NCI-H146 (cell line): Measurements from ENCODE around the gene RND3.

Experiments used
- DNase-seq: peaks from one replicate; lab custom pipeline; 2025; lab: John Stamatoyannopoulos, UW

Gene RND3

GRCh38 chr2:150494234-150494945 is 6.9 kb upstream of the RND3 start:
- DNase-seq: no peak

- DNase-seq: no peak
Measured at GRCh38 chr2:150491943-150492342, 4.5 kb upstream of the RND3 start.

- no peak for DNase-seq
Measured at GRCh38 chr2:150491430-150491829, 4.0 kb upstream of the RND3 start.

GRCh38 chr2:150490466-150490865 is 3.0 kb upstream of the RND3 start:
- no peak for DNase-seq

GRCh38 chr2:150486539-150487484 is 655 bp downstream of the RND3 start:
- peak; percentile 52 for DNase-seq

GRCh38 chr2:150485871-150486538 is 1.5 kb downstream of the RND3 start:
- peak; percentile 68 for DNase-seq

- peak; percentile 72 for DNase-seq
Measured at GRCh38 chr2:150485114-150485870, 2.2 kb downstream of the RND3 start.

- no peak for DNase-seq
Measured at GRCh38 chr2:150484461-150485021, 2.9 kb downstream of the RND3 start.

- DNase-seq: peak; percentile 8
Measured at GRCh38 chr2:150484006-150484405, 3.5 kb downstream of the RND3 start.

GRCh38 chr2:150483532-150483931 is 3.9 kb downstream of the RND3 start:
- DNase-seq: no peak

GRCh38 chr2:150482667-150483400 is 4.6 kb downstream of the RND3 start:
- no peak for DNase-seq

GRCh38 chr2:150482111-150482510 is 5.4 kb downstream of the RND3 start:
- no peak for DNase-seq

GRCh38 chr2:150480971-150481830 is 6.3 kb downstream of the RND3 start:
- DNase-seq: no peak

GRCh38 chr2:150480241-150480640 is 7.2 kb downstream of the RND3 start:
- DNase-seq: no peak

GRCh38 chr2:150479075-150479915 is 8.2 kb downstream of the RND3 start:
- no peak for DNase-seq

GRCh38 chr2:150478200-150478974 is 9.1 kb downstream of the RND3 start:
- DNase-seq: no peak

- DNase-seq: no peak
Measured at GRCh38 chr2:150477347-150477746, 10.1 kb downstream of the RND3 start.

- no peak for DNase-seq
Measured at GRCh38 chr2:150476809-150477302, 10.6 kb downstream of the RND3 start.
